Natural killer cell (primary cell): ENCODE measurements around the gene UEVLD. TPM values are rescaled to one million over a fixed set of nuclear protein-coding genes. Genes with fewer than 3 reads are reported as not detected.

Experiments used
- ATAC-seq, 3 donors: fragments of 150-1000 bp in 2 of 3; fragments of 200-7000 bp in 1 of 3; cut with Tn5 transposase; 1 replicate in 1 of 3; 2 replicates in 2 of 3; pipeline ENCODE4 v1.10.0; 2021; ENCODE audit warnings: mild to moderate bottlenecking in 2 of 3, moderate library complexity in 2 of 3
- DNase-seq, 2 donors: peaks; one replicate each; pipeline versions ENCODE4 v3.0.0 to v3.0.0-alpha.2; 2013 to 2021; ENCODE audit warnings: mixed read lengths in 1 of 2
- H3K27ac ChIP-seq: one replicate; pipeline ENCODE4 v1.5.1; 2013; ENCODE audit warnings: mild to moderate bottlenecking, low read length
- H3K27me3 ChIP-seq: one replicate; pipeline ENCODE4 v1.6.1; 2013; ENCODE audit warnings: low read length; ENCODE audit not compliant: control insufficient read depth, insufficient read depth
- H3K36me3 ChIP-seq: one replicate; pipeline ENCODE4 v1.6.1; 2013; ENCODE audit warnings: low read length; ENCODE audit not compliant: control insufficient read depth, insufficient read depth
- H3K4me1 ChIP-seq: one replicate; pipeline ENCODE4 v1.6.1; 2013; ENCODE audit warnings: low read length; ENCODE audit not compliant: control insufficient read depth, insufficient read depth
- H3K4me3 ChIP-seq: one replicate; pipeline ENCODE4 v1.5.1; 2013; ENCODE audit warnings: low read length
- H3K9me3 ChIP-seq: one replicate; pipeline ENCODE4 v1.6.1; 2013; ENCODE audit warnings: low read length; ENCODE audit not compliant: control insufficient read depth, insufficient read depth
- H3K27ac Mint-ChIP-seq, 2 donors: one replicate each; pipeline ENCODE4 v1.8.0; 2022; ENCODE audit warnings: mild to moderate bottlenecking in 2 of 2, mixed read lengths in 2 of 2, moderate library complexity in 1 of 2
- H3K27me3 Mint-ChIP-seq, 2 donors: one replicate each; pipeline ENCODE4 v1.8.0; 2022; ENCODE audit warnings: low read depth in 2 of 2, mixed read lengths in 2 of 2
- H3K36me3 Mint-ChIP-seq: one replicate; pipeline ENCODE4 v1.8.0; 2022; ENCODE audit warnings: mixed read lengths
- H3K4me1 Mint-ChIP-seq, 2 donors: one replicate each; pipeline ENCODE4 v1.8.0; 2022; ENCODE audit warnings: mixed read lengths in 2 of 2
- H3K4me3 Mint-ChIP-seq: one replicate; pipeline ENCODE4 v1.8.0; 2022; ENCODE audit warnings: mild to moderate bottlenecking, moderate library complexity, mixed read lengths
- H3K9me3 Mint-ChIP-seq, 2 donors: one replicate each; pipeline ENCODE4 v1.8.0; 2022; ENCODE audit warnings: mixed read lengths in 2 of 2
- WGBS: methylation state at CpG from one replicate; pipeline ENCODE4 v1.1.7; 2013; ENCODE audit warnings: missing lambda C conversion rate; ENCODE audit not compliant: insufficient coverage; 5-methylcytosine and 5-hydroxymethylcytosine counted together
- intact Hi-C: fragments of 100-400 bp; cut with micrococcal nuclease; formaldehyde crosslinking; loops from one replicate; pipeline ENCODE4 v1.14.2; 2022
- total RNA-seq, 4 donors: library from RNA; stranded (reverse); fragments of 120-200 nt in 1 of 4; gene quantifications; one replicate each; pipeline versions ENCODE4 v1.2.3 to v1.2.4, GENCODE V29; 2013 to 2022
- TF ChIP-seq, protein P1 (sequence below): fragments of 200-600 bp; IDR thresholded peaks from one replicate; pipeline ENCODE4 v1.8.0; 2022; ENCODE audit warnings: antibody characterized with exemption

The UEVLD gene
- total RNA-seq, 3 donors from 2014 or later (not counting 1 experiment from before 2014, with no cell fraction given), result 13.6 to 17.8 (median 15.6) TPM

GRCh38 chr11:18540207-18541009 lies 48.1 kb downstream of the UEVLD start:
- Mint-ChIP-seq H3K27ac (peak overlapping the region; percentile 11 to 65), H3K9me3 (no peaks in the 10 kb centered on the region), H3K4me3 (no peak overlapping the region), H3K27me3 (no peaks in the 10 kb centered on the region), H3K4me1 (no peaks in the 10 kb centered on the region), H3K36me3 (peaks cover 7% of the 10 kb centered on the region)
- Histone ChIP-seq H3K4me3 (no peak overlapping the region), H3K9me3 (no peaks in the 10 kb centered on the region), H3K27ac (no peak overlapping the region), H3K27me3 (no peaks in the 10 kb centered on the region), H3K36me3 (peaks cover 22% of the 10 kb centered on the region), H3K4me1 (no peaks in the 10 kb centered on the region)
- TF ChIP-seq, protein P1, sequence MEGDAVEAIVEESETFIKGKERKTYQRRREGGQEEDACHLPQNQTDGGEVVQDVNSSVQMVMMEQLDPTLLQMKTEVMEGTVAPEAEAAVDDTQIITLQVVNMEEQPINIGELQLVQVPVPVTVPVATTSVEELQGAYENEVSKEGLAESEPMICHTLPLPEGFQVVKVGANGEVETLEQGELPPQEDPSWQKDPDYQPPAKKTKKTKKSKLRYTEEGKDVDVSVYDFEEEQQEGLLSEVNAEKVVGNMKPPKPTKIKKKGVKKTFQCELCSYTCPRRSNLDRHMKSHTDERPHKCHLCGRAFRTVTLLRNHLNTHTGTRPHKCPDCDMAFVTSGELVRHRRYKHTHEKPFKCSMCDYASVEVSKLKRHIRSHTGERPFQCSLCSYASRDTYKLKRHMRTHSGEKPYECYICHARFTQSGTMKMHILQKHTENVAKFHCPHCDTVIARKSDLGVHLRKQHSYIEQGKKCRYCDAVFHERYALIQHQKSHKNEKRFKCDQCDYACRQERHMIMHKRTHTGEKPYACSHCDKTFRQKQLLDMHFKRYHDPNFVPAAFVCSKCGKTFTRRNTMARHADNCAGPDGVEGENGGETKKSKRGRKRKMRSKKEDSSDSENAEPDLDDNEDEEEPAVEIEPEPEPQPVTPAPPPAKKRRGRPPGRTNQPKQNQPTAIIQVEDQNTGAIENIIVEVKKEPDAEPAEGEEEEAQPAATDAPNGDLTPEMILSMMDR, result peak; percentile 58
- intact Hi-C loops, result loop anchor here (2.0 to 10.0 kb wide), 2 partner anchors 192 to 224 kb away; no protein-coding TSS in a partner anchor
- ATAC-seq, result peak in 2 of 3 donors; percentile 55 to 57
- DNase-seq, result peak in 1 of 2 donors; percentile 70
- 100% methylated on average over 1 of the region's 1 CpG for WGBS

DNA sequence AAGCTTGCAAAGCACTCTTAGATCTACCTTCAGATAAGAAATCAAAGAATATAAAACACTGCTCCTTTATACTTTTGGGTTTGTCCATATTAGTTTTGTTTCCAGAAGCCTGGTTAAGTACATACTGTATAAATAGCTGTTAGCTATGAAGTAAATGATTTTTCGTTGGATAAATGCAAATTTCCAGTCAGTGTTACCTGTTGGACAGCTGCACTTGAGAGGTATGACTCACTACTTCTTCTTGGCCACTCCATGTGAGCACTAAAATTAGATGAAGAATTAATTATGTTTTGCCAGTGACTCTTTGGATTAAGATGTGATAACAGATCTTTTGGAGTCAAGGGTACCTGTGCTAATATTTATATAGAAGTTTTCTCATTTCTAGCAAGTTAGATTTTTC lies 52.3 kb downstream of the UEVLD start:
- intact Hi-C loops, result no loop called here
- H3K27ac ChIP-seq, result no peak overlapping the region
- DNase-seq, result no peak
- no peaks in the 10 kb centered on the region for H3K27me3 Mint-ChIP-seq
- no peak overlapping the region for H3K4me3 Mint-ChIP-seq
- no peak overlapping the region for H3K4me3 ChIP-seq
- TF ChIP-seq, protein P1, result no peak
- peaks cover 19% of the 10 kb centered on the region for H3K36me3 ChIP-seq
- H3K9me3 ChIP-seq, result no peaks in the 10 kb centered on the region
- no peaks in the 10 kb centered on the region for H3K27me3 ChIP-seq
- H3K9me3 Mint-ChIP-seq, result no peaks in the 10 kb centered on the region
- no peaks in the 10 kb centered on the region for H3K4me1 ChIP-seq
- 82% methylated on average over 1 of the region's 1 CpG for WGBS
- H3K27ac Mint-ChIP-seq, result no peak overlapping the region
- ATAC-seq, result no peak
- H3K36me3 Mint-ChIP-seq, result peaks cover 2% of the 10 kb centered on the region
- no peaks in the 10 kb centered on the region for H3K4me1 Mint-ChIP-seq

DNA sequence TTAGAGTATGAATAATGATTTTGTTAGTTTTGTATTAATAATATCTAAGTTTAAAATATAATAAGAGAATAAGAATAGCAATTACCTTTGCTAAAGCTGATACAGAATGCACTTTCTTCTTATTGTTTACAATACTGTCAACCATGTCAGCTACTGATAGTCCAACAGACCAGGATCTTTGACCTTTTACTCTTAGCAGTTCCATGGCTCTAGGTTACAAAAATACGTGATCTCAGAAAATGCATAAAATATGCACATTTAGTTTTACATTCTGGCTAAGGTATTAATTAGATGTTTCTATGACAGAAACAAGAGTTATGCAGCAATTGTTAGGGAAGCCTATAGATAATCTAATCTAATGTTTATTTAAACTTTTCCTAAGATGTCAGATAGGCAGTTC lies 54.3 kb downstream of the UEVLD start:
- H3K27me3 ChIP-seq, result no peaks in the 10 kb centered on the region
- no peak overlapping the region for H3K4me3 ChIP-seq
- no peak overlapping the region for H3K27ac ChIP-seq
- DNase-seq (no peak), ATAC-seq (no peak)
- Mint-ChIP-seq H3K27ac (no peak overlapping the region), H3K4me1 (no peaks in the 10 kb centered on the region), H3K9me3 (no peaks in the 10 kb centered on the region), H3K4me3 (no peak overlapping the region), H3K36me3 (no peaks in the 10 kb centered on the region), H3K27me3 (no peaks in the 10 kb centered on the region)
- TF ChIP-seq, protein P1, result no peak
- H3K36me3 ChIP-seq, result peaks cover 16% of the 10 kb centered on the region
- no peaks in the 10 kb centered on the region for H3K9me3 ChIP-seq
- no peaks in the 10 kb centered on the region for H3K4me1 ChIP-seq
- WGBS, result 100% methylated on average over 1 of the region's 1 CpG
- intact Hi-C loops, result no loop called here
